Measurements from ENCODE around the gene TM7SF2. TPM values are rescaled to one million over a fixed set of nuclear protein-coding genes. Genes with fewer than 3 reads are reported as not detected.

Gene TM7SF2
- total RNA-seq, 1 experiment from 2014 or later, result 23.5 TPM

DNA sequence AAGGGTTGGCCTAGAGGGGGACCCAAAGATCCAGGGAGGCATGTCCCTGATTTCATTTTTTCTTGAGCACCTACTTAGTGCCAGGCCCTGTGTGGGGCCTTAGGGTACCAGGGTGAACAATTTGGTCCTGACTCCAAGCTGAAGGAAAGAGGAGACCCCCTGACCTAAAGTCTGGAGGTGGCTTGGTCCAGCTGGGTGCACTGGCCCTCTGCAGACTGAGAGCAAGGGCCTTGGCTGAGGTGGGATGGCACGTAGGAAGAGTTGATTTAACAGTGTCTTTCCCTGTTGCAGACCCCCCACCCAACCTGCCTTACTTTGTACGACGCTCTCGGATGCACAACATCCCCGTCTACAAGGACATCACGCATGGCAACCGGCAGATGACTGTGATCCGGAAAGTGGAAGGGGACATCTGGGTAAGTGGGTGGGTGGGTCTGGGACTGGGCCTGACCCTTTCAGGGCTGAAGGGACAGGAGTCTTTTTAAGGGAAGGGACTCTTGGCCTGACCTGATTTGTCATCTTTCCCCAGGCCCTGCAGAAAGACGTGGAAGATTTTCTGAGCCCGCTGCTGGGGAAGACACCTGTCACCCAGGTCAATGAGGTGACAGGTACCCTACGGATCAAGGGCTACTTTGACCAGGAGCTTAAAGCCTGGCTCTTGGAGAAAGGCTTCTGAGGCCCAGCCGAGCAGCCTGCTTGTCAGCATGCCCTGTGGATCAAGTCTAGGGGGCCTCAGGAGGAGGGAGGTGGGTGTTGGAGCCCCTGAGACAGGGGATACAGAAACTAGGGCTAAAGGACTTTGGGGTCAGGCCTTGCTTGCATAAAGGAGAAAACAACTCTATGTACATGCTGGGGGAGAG, 13.8 kb downstream of the TM7SF2 start:
- in situ Hi-C loops (cut with HindIII; ENCODE audit: low sequenced_read_pairs), result no loop called here

DNA sequence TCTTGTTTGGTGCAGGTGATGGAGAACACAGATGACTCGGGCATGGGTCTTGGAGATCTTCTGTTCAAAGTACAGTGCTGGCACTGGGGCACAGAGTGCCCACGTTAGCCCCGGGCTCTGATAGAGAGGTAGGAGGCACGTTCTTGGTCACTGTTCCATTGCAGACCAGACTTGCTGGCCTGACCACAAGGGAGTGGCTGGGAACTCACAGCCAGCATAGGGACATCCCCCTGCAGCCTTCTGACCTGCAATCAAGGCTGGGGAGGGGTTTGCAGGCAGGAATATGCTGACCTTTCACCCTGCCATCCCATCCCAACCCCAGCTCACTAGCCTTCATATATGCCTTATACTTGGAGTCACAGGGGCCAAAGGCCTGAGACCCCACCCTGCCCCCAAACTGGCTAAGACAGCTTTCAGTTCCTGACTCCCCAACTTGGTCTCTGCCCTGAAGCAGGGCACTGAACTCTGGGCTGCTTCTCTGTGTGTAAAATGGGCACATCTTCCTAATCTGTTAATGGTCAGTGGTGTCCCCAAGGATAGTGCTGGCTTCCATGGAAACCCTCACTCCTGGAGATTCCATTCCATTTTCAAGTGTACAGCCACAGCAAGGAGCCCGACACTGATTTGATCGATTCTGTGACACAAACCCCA, 15.1 kb downstream of the TM7SF2 start:
- in situ Hi-C loops (cut with HindIII; ENCODE audit: low sequenced_read_pairs), result no loop called here
- DNase-seq (ENCODE audit: low spot score), result no peak

More for the DNA sequence above, 13.8 kb downstream of the TM7SF2 start:
- no peak for DNase-seq (ENCODE audit: low spot score)

DNA sequence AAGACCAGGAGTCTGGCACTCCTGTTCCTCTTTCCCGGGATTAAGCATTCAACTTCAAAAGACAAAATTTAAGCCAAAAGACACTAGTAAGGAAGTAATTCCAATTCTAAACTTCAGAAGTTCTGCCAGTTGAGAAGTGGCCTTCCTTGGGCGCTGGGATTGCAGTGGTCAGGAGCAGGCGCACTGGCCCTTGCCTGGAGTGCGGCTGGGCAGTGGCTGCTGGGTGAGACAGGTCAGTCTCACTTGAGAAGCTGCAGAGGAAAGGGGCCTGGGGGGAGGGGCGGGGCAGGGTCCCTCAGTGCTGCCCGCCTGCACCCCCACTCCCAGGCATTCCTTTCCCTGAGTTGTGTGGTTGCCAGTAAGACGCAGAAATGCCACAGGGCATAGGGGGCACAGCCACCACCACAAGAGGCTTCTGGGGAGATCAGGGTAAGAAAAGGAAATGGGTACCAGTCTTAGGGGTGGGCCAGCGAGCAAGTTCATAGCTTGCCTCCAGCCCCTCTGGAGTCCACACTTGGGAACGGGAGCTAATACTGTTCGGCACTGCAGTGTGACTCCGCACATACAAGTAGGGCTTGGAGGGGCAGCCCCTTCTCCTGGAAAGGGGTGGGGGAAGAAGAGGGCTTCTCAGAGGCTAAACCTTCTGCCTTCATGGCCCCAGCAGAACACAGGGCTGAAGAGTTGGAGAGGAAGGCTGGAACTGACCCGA, 16.0 kb downstream of the TM7SF2 start:
- DNase-seq (ENCODE audit: low spot score), result no peak
- in situ Hi-C loops (cut with HindIII; ENCODE audit: low sequenced_read_pairs), result no loop called here

DNA sequence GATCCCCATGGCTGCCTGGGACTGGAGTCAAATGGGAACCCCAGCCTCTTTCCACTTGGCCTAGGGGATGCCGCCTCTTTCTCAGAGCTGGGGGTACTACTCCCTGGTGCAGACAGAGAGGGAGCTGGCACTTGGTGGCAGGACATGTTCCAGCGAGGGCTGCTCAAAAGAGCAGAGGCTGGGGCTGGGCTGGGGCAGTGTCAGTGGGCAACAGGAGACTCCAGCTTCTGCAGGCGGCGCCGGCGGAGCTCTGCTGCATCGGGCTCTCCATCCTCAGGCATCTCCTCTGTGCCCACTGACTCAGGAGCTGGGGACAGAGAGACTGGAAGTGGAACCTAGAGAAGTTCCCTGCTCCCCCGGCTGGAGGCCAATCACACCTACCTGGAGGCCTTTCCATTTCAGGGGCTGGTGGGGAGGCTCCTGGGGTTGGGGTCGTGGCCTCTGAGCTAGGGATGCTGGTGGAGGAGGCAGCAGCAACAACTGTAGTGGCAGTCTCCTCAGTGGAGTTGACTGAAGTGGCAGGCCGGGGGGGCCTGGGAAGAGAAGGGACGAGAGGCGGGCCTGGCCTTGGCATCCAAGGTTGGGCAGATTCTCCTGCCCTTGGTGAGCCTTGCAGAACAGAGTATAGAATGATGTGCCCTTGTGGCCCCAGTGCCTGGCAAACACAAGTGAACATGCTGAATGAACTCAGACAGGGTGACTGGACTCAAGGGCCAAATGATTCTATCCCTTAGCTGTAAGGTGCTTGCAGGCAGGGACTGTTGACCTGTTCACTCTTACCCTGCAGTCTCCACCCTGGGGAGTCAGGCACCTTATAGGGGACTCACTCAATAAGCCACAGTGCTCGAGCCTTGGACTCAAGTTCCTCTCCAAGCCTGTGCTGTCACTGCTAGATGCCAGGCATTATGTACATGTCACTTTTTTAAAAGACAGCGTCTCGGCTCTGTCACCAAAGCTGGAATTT, 16.8 kb downstream of the TM7SF2 start:
- in situ Hi-C loops (cut with HindIII; ENCODE audit: low sequenced_read_pairs), result no loop called here
- no peak for DNase-seq (ENCODE audit: low spot score)

DNA sequence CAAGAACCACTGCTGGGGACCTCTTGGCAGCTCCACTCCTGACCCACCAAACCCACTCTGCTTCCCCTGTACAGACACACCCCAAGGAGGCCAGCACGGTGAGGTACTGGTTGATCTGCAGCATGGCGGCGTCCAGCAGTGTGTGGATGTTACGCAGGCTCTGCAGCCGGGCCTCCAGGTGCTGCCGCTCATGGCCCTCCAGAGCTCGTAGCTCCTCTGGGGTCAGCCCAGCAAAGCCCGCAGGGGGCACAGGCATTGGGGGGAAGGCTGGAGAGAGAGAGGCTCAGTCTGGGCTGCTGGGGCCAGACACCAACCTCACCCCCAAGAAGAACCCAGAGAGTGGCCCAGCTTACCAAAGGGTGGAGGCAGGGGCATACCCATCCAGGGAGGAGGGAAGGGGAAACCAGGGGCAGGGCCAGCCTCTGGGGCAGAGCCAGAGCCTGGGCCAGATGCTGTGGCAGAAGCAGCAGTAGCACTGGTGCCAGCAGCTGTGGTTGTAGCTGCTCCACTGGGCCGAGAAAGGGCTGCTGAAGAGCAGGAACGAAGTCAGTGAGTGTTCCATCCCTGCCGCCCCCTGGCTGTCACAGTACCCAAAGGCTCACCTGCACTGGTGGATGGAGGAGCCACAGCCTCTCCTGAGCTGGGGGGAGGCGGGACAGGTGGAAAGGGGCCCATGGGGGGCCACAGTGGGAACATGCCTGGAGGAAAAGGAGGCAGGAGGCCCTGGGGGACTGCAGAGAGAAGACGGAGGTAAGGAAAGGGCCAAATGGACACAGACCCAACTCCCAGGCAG, 18.2 kb downstream of the TM7SF2 start:
- DNase-seq (ENCODE audit: low spot score), result no peak
- in situ Hi-C loops (cut with HindIII; ENCODE audit: low sequenced_read_pairs), result no loop called here

DNA sequence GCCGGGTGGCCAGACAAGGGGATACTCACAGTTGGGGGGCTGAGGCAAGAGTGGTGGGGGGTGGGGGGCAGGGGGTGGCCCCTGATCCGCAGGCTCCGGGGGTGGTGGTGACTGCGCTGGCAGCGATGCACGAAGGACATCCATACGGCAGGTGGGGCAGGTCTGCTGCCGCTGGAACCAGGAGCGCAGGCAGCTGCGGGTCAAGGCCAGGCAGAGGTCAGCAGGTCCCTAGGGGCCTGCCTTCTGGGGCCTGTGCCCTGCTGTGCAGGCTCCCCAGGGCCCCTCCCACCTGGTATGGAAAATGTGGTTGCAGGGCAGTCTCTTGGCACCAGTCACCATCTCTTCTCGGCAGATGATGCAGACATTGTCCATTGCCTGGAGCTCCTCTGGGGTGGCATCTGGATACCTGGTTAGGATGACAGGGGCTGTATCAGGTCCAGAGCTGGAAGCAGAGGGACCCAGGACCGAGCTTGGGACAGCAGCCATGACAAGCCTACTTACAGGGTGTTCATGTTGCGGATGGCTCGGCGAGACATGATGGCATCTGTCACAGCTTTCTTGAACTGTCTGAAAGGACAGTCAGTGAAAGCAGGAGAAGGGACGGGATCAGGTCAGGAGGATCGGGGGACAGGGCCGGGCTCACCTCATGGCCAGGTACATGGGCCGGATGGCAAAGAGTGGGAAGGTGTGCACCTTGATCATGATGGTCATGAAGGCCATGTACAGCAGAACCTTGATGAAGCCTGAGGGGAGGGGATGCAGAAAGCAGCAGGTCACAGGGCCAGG, 19.2 kb downstream of the TM7SF2 start:
- no peak for DNase-seq (ENCODE audit: low spot score)
- in situ Hi-C loops (cut with HindIII; ENCODE audit: low sequenced_read_pairs), result no loop called here

DNA sequence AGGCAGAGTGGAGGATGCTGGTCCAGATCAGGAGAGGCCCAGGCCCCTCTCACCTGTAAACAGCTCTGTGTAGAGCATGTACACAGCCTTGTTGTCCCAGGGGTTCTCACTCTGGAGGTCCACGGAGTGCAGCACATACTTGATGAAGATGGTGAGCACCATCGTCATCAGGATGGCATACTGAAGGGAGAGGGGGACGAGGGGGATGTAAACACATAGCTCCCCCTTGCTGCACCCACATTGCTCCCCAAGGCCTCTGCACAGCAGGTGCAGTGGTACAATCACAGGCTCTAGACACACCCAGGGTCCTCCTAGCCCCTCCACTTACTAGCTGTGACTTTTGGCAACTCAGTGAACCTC, 19.7 kb downstream of the TM7SF2 start:
- DNase-seq (ENCODE audit: low spot score), result no peak
- in situ Hi-C loops (cut with HindIII; ENCODE audit: low sequenced_read_pairs), result no loop called here

DNA sequence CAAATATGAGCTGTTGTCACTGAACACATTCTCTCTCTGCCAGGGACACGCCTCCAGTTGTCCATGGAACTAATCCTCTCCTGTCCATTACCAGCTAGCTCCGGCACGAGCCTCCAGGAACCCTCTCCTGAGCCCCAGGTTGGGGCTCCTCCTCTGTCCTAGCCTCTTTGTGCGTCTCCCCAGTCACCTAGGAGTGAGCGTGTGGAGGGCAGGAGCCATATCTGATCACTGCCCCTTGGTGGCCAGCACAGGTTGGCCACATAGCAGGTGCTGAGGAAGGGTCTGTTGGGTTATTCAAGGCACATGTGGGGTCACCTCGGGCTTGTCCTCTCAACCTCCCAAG, 20.2 kb downstream of the TM7SF2 start:
- no peak for DNase-seq (ENCODE audit: low spot score)
- in situ Hi-C loops (cut with HindIII; ENCODE audit: low sequenced_read_pairs), result no loop called here

DNA sequence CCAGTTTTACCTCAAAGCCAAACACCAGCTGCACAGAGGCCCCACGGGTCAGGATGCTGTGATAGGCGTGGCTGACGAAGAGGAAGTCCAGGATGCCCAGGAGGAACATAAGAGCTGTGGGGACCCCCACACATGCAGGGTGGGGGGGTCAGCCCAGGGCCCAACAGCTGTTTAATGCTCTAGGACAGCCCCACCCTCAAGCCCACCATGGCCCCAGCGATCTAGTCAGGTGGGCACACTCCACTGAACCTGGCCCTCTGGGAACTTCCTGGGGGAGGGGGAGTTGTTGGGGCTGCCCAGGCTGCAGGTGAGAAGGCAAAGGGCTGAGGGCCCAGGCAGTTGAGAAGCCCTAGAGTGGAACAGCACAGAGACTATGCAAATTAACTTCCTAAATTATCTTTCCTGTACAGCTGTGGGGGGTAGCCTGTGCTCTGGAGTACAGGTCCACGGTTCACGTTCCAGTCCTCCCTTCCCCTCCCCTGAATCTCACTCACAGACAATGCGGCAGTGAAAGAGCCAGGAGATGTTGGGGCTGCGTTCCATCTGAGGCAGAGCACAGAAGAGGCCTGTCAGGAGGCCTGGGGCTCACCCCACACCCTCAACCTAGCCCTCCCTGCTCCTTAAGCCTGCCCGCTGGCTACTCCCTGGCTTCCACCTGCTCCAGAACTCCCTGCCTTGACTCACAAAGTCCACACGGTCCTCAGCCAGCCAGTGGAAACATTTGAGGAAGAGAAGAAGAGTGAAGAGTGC, 20.7 kb downstream of the TM7SF2 start:
- DNase-seq (ENCODE audit: low spot score), result no peak
- in situ Hi-C loops (cut with HindIII; ENCODE audit: low sequenced_read_pairs), result no loop called here

DNA sequence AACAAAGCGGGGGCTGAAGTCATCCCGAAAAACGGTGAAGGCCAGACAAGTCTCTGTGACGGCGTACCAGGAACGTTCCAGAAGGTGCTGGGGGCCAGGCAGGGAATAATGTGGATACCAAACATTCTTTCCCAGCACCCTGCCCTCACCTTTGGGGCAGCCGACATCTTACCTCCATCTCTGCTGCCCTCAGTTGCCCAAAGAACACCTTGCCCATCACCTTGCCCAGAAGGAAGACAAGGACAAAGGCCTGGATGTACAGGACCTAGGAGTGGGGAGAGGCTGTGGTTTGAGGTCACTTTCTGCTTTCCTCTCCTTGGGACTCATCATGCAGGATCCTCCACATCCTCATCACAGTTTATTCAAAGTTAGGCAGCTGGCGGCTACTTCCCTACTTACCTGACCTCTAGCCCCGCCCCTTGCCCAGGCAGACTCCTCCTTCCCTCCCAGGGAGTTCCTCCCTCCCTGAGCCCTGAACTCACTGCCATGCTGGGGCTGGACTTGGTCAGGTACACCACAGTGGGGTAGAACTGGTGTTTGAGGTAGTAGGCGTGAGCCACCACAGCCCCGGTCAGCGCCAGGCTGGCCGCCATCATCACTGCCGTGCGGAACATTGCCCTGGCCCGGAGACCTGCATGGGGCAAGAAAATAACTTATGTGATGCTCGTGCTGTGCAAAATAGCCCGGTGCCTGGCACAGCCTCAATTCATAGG, 21.5 kb downstream of the TM7SF2 start:
- no peak for DNase-seq (ENCODE audit: low spot score)
- in situ Hi-C loops (cut with HindIII; ENCODE audit: low sequenced_read_pairs), result no loop called here

DNA sequence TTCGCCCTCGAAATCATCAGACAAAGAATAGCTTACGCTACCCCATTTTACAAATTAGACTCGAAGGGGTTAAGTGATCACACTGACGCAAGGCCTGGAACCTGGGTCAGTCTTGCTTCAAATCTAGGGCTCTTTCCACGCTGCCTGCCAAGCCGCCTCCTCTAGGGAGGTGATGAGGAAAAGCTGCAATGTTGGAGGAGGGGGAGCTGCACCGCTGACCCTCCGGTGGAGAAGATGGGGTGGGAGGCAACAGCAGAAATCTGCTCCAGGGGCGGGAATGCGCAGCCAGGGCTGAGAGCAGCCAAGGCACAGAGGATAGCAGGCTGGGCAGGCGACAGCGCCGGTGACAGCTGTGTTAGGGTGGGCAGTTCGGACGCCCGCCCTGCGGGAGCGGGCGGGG, 22.1 kb downstream of the TM7SF2 start:
- in situ Hi-C loops (cut with HindIII; ENCODE audit: low sequenced_read_pairs), result no loop called here
- DNase-seq (ENCODE audit: low spot score), result no peak

DNA sequence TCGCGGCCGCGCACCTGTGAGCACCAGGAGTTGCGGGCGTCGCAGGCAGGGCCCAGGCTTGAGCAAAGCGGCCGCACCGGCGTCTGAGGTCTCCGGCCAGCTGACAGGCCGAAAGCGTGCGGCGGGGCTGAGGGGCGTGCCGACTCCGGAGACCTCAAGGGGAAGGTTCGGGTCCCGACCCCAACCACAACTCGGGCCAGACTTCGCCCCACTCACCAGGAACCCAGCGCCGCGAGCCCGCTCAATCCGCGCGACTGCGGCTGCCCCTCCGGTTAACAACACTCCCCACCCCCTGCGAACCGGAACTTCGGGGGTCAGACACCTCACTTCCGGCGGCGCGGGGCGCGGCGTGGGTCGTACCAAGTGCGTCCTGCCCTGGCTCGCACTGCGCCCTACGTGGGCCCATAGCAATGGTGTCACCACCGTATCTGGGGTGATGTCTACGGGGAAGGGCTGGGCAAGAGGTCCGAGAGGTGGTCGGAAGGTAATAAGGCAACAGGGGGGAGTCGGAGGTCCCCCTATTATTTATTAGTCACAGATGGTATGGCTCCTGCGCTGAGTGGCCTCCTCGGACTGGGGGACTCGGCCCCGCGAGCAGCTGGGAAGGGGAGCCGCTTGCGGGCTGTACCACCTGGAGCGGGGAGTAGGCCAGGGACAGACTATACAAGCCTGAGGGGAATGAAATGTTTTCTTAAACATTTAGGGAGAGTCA, 22.7 kb downstream of the TM7SF2 start, which contains the start of gene SYVN1:
Gene SYVN1, minus strand, starts transcription at position 280 of the 712 bp plus-strand sequence. CDS start 918 bp downstream, outside the sequence.
- peak; percentile 86 for DNase-seq (ENCODE audit: low spot score)
- in situ Hi-C loops (cut with HindIII; ENCODE audit: low sequenced_read_pairs), result no loop called here

DNA sequence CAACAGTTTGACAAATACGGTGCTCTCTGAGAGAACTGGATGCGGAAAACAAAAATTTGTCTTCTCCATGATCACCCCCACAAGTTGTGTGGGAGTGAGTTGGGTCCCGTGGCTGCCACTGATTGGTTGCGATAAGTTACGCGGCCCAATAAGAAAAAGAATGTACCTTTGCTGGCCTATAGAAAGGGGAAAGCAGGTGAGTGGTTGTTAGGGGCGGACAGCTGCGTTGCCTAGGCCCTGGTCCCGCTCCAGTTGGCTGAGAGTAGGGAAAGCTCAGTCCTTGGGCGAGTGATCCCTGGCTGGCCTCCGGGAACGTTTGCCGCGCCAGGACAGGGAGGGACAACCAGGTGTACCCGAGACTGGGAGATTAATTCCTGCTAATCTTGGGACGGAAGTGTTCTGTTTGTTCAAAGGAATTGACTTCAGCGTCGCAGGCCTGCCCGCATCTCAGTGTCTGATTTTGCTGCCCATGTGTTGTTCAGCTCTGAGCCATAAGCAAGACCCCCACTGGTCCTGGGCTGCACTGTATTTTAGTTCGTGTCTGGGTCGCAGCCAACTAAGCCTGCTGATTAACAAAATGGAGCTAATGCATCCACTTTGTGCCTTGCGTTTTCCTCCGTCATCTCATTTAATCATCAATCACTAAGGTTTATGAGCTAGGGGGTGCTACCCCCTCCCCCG, 23.4 kb downstream of the TM7SF2 start:
- DNase-seq (ENCODE audit: low spot score), result peak; percentile 99
- in situ Hi-C loops (cut with HindIII; ENCODE audit: low sequenced_read_pairs), result no loop called here

DNA sequence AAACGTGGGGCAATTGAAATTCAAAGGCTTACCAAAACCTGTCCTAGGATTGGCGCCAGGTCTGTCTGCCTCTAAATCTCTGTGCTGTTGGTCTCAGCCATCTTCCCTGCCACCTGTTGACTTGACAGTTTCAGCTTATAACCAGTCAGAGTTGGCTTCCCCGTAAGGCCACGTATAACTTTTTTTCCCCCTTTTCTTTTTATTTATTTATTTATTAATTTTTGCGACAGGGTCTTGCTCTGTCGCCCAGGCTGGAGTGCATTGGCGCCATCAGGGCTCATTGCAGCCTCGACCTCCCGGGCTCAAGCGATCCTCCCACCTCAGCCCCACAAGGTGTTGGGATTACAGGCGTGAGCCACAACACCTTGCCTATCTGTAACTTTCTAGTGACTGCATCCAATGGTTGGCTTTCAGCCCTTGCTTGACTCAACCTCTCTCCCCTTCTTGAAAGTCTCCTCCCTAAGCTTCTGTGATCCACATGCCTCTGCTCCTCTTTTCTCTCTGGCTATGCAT, 24.0 kb downstream of the TM7SF2 start:
- in situ Hi-C loops (cut with HindIII; ENCODE audit: low sequenced_read_pairs), result no loop called here
- no peak for DNase-seq (ENCODE audit: low spot score)

DNA sequence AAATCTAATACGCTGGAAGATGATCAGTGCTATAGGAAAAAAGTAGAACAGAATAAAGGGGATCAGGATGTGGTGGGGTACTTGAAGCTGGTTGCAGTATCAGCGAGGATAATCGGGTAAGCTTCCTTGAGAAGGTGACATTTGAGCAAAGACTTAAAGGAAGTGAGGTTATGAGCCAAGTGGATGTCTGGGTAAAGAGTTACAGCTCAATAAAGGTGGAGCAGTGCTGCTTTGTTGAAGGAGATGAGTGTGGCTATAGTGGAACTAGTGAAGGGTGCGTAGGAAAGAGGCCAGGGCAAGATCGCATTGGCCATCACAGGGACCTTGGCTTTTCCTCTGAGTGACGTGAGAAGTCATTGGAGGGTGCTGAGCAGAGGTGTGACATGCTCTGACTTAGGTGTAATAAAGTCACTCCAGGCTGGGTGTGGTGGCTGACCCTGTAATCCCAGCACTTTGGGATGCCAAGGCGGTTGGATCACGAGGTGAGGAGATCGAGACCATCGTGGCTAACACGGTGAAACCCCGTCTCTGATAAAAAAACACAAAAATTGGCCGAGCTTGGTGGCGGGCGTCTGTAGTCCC, 24.9 kb downstream of the TM7SF2 start:
- in situ Hi-C loops (cut with HindIII; ENCODE audit: low sequenced_read_pairs), result no loop called here
- no peak for DNase-seq (ENCODE audit: low spot score)
